Thoracic aorta (tissue), 2 donors: ENCODE data around the gene GRM2. TPM values are rescaled to one million over a fixed set of nuclear protein-coding genes. Genes with fewer than 3 reads are reported as not detected.

Experiments used
- ATAC-seq: fragments of 150-250 bp; one replicate; pipeline ENCODE4 v1.8.0; 2017; ENCODE audit warnings: low read depth; ENCODE audit not compliant: insufficient number of reproducible peaks, low FRiP score
- DNase-seq: peaks from one replicate; pipeline ENCODE4 v3.0.0-alpha.2; 2020; ENCODE audit warnings: low spot score
- H3K27ac ChIP-seq, 2 donors: fragments of 200-600 bp; sonication (generic); 1 replicate in 1 of 2; 2 replicates in 1 of 2; pipeline ENCODE4 v1.5.1; 2016; ENCODE audit warnings: mild to moderate bottlenecking in 2 of 2, moderate library complexity in 2 of 2
- H3K27me3 ChIP-seq: fragments of 200-600 bp; sonication (generic); replicated peaks from 2 replicates; pipeline ENCODE4 v1.6.0; 2016; ENCODE audit warnings: mild to moderate bottlenecking; ENCODE audit not compliant: insufficient read depth
- H3K36me3 ChIP-seq: fragments of 200-600 bp; sonication (generic); one replicate; pipeline ENCODE4 v1.5.1; 2016
- H3K4me1 ChIP-seq, 2 donors: fragments of 200-600 bp; sonication (generic); 1 replicate in 1 of 2; 2 replicates in 1 of 2; pipeline versions ENCODE4 v1.5.1 to v1.6.0; 2016; ENCODE audit warnings: low read depth in 2 of 2, mild to moderate bottlenecking in 1 of 2; ENCODE audit not compliant: control insufficient read depth in 1 of 2
- H3K4me3 ChIP-seq: fragments of 200-600 bp; sonication (generic); 2 replicates; pipeline ENCODE4 v1.5.1; 2016; ENCODE audit warnings: mild to moderate bottlenecking
- H3K9me3 ChIP-seq: fragments of 200-600 bp; sonication (generic); 2 replicates; pipeline ENCODE4 v1.5.1; 2016
- CTCF ChIP-seq: fragments of 200-600 bp; sonication (generic); IDR thresholded peaks from one replicate; pipeline ENCODE4 v1.5.1; 2019; ENCODE audit warnings: antibody characterized with exemption
- total RNA-seq, 2 donors: library from RNA; depleted of rRNA; stranded (reverse); fragments of >200 nt; gene quantifications; one replicate each; pipeline versions ENCODE4 v1.1.0 to v1.2.3, GENCODE V29; 2016

GRM2 gene
- total RNA-seq, 2 donors from 2014 or later, result 0.49 to 0.54 TPM

GRCh38 chr3:51684971-51685751 is 21.7 kb upstream of the GRM2 start:
- TF ChIP-seq CTCF, result no peak
- Histone ChIP-seq H3K4me3 (no peak overlapping the region), H3K4me1 (peaks cover 12 to 21% of the 10 kb centered on the region in 2 donors), H3K27me3 (no peaks in the 10 kb centered on the region), H3K27ac (peak overlapping the region in 1 of 2 donors; percentile 20), H3K9me3 (no peaks in the 10 kb centered on the region), H3K36me3 (peaks cover 17% of the 10 kb centered on the region)
- DNase-seq (no peak), ATAC-seq (no peak)

GRCh38 chr3:51686056-51686455 is 20.8 kb upstream of the GRM2 start:
- H3K4me3 ChIP-seq, result no peak overlapping the region
- no peaks in the 10 kb centered on the region for H3K27me3 ChIP-seq
- peaks cover 12 to 21% of the 10 kb centered on the region in 2 donors for H3K4me1 ChIP-seq
- H3K9me3 ChIP-seq, result no peaks in the 10 kb centered on the region
- ATAC-seq (no peak), DNase-seq (no peak)
- peaks cover 21% of the 10 kb centered on the region for H3K36me3 ChIP-seq
- peak overlapping the region in 1 of 2 donors; percentile 20 for H3K27ac ChIP-seq
- TF ChIP-seq CTCF, result no peak

GRCh38 chr3:51686512-51687215 is 20.2 kb upstream of the GRM2 start:
- no peak for TF ChIP-seq CTCF
- Histone ChIP-seq H3K27ac (peak overlapping the region in 1 of 2 donors; percentile 24), H3K27me3 (no peaks in the 10 kb centered on the region), H3K4me3 (no peak overlapping the region), H3K4me1 (peaks cover 12 to 21% of the 10 kb centered on the region in 2 donors), H3K9me3 (no peaks in the 10 kb centered on the region), H3K36me3 (peaks cover 21% of the 10 kb centered on the region)
- no peak for ATAC-seq
- no peak for DNase-seq

- TF ChIP-seq CTCF, result no peak
- H3K36me3 ChIP-seq, result peaks cover 21% of the 10 kb centered on the region
- H3K4me1 ChIP-seq, result peaks cover 12 to 18% of the 10 kb centered on the region in 2 donors
- DNase-seq (no peak), ATAC-seq (no peak)
- peak overlapping the region in 1 of 2 donors; percentile 24 for H3K27ac ChIP-seq
- no peak overlapping the region for H3K4me3 ChIP-seq
- no peaks in the 10 kb centered on the region for H3K9me3 ChIP-seq
- H3K27me3 ChIP-seq, result no peaks in the 10 kb centered on the region
Observed at GRCh38 chr3:51687431-51688205, 19.2 kb upstream of the GRM2 start.

- no peak for DNase-seq
- TF ChIP-seq CTCF, result no peak
- Histone ChIP-seq H3K4me3 (no peak overlapping the region), H3K27ac (no peak overlapping the region), H3K9me3 (no peaks in the 10 kb centered on the region), H3K27me3 (no peaks in the 10 kb centered on the region), H3K4me1 (peaks cover 12 to 18% of the 10 kb centered on the region in 2 donors), H3K36me3 (peaks cover 21% of the 10 kb centered on the region)
- ATAC-seq, result no peak
Observed at GRCh38 chr3:51688206-51688600, 18.7 kb upstream of the GRM2 start.
